OCI-LY1 (cell line): ENCODE data around the gene C3orf18.

ENCODE experiments used
- EZH2 ChIP-seq: fragments of 200-600 bp; sonication (generic), shearing (Covaris generic); IDR thresholded peaks from 2 replicates; pipeline ENCODE4 v1.8.0; 2017; ENCODE audit warnings: borderline replicate concordance, mixed run types, mild to moderate bottlenecking, antibody characterized with exemption, low read length, moderate library complexity, mixed read lengths
- TF ChIP-seq, protein P1 (sequence below): fragments of 200-600 bp; sonication (generic), shearing (Covaris generic); IDR thresholded peaks from 2 replicates; pipeline ENCODE4 v1.5.1; 2017; ENCODE audit warnings: mild to moderate bottlenecking, antibody characterized with exemption, low read length, moderate library complexity, mixed read lengths

DNA sequence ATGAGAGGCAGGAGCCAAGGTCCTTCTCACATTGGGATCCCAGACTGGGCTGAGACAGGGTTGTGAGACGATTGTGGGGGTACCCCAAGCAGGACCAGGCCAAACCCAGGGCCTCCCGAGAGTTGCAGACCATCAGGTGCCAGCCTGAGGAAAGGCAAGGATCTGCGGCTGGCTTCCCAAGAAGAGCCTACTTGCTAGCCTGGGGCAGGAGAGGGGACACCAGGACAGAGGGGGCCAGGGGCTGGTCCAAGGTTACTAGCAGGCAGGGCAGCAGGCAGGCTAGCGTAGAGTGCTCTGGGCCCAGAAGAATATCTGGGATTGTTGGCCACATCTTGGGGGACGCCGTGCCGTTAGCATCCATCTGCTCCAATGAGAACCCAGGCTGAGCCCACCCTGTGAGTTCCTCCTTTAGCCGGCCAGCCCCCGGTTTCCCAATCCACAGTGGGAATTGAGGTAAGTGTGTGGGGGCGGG, 43.5 kb upstream of the C3orf18 start:
- TF ChIP-seq, protein P1, sequence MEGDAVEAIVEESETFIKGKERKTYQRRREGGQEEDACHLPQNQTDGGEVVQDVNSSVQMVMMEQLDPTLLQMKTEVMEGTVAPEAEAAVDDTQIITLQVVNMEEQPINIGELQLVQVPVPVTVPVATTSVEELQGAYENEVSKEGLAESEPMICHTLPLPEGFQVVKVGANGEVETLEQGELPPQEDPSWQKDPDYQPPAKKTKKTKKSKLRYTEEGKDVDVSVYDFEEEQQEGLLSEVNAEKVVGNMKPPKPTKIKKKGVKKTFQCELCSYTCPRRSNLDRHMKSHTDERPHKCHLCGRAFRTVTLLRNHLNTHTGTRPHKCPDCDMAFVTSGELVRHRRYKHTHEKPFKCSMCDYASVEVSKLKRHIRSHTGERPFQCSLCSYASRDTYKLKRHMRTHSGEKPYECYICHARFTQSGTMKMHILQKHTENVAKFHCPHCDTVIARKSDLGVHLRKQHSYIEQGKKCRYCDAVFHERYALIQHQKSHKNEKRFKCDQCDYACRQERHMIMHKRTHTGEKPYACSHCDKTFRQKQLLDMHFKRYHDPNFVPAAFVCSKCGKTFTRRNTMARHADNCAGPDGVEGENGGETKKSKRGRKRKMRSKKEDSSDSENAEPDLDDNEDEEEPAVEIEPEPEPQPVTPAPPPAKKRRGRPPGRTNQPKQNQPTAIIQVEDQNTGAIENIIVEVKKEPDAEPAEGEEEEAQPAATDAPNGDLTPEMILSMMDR: no peak
- no peak for TF ChIP-seq EZH2
